ENCODE measurements around the gene IGHMBP2.
A peak's percentile ranks its signal among the peaks of the same experiment; 100 is the strongest.

The IGHMBP2 gene

DNA sequence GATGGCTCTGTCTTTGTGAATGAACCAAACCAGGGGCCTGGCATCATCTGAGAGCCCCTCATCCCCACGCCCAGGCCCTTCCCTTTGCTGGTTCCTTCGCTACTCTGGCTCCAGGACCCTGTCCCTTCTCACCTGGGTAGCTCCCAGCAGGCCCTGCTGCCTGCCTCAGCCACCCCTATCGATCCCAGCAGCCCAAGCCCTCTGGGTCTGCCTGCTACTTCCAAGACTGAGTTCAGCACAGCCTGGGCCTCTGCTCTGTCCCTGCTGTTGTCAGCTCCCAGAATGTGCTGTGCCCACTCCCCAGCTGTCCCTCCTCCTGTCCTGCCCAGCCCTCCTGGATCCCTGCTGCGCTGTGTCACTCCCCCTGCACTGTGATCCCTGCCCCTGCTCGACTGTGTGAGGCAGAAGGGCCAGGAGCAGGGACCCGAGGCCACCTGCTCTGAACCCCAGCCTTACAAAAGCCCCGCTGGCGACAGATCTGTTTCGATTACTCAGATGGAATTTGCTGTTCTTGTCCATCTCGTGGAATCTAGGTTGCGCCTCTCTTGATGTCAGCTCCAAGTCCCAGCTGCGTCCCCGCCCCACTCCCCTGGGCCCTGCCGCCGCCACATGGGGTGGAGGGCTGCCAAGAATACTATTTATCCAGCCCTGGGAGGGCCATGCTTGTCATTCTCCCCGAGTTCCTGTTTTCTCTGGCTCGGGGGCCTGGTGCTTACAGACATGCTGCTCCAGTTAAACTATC is 13.0 kb upstream of the IGHMBP2 start:
- DNase-seq (ENCODE audit: low spot score), result no peak

- DNase-seq (ENCODE audit: low spot score), result no peak
Measured at GRCh38 chr11:68891351-68891948, 12.2 kb upstream of the IGHMBP2 start.

DNA sequence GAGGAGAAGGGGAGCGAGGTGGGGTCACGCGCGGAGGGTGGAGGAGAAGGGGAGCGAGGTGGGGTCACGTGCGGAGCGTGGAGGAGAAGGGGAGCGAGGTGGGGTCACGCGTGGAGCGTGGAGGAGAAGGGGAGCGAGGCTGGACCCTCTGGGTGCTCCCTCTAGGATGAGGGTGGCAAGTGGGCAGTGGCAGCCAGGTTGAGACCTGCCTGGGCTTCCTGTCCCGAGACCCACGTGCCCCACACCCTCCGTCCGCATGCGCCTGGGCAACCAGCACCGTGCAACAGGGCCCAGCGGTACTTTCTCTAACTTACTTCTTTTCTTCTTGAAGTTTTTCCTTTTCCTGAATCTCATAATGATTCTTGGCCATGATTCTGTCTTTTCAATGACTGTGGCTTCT is 11.1 kb upstream of the IGHMBP2 start:
- DNase-seq (ENCODE audit: low spot score), result no peak

DNA sequence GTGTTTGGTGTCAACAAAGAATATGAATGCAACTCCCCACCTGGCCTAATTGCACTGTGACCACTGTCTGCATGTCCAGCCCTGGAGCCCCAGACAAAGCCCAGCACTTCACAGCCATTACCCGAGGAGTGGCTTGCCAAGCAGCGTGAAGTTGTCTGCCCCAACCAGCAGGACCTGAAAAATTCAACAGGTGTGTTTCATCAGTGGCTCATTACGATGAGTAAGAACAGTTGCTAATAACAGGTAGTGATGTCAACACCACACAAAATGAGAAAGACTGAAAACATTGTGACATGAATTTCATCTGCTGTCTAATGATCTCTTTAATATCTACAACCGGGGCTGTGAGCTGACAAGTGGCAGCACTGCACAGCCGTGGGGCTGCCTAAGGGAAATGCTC is 10.4 kb upstream of the IGHMBP2 start:
- no peak for DNase-seq (ENCODE audit: low spot score)

GRCh38 chr11:68896171-68896959 is 7.3 kb upstream of the IGHMBP2 start:
- no peak for DNase-seq (ENCODE audit: low spot score)

GRCh38 chr11:68897441-68897840 is 6.2 kb upstream of the IGHMBP2 start:
- DNase-seq (ENCODE audit: low spot score), result no peak

DNA sequence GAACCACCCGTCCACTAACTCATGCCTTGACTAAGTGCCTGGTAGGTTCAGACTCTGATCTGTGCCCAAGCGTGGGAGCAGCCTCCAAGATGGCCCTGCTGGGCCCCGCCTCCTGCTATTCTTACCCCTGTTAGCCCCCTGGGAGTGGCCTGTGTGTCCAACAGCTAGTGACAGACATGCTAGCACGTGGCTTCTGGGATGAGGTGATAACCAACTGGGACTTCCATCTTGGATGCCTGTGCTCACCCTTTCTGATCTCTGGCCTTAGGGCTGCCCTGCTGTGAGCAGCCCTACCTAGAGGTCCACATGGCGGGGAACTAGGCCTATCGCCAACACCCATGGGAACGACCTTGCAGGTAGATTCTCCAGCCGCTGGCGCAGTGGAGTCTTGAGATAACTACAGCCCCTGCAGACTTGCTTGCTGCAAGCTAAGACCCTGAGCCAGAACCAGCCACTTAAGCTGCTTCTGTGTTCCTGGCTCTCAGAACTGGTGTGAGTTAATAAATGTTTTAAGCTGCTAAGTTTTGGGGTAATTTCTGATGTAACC is 2.8 kb upstream of the IGHMBP2 start:
- DNase-seq (ENCODE audit: low spot score), result no peak

DNA sequence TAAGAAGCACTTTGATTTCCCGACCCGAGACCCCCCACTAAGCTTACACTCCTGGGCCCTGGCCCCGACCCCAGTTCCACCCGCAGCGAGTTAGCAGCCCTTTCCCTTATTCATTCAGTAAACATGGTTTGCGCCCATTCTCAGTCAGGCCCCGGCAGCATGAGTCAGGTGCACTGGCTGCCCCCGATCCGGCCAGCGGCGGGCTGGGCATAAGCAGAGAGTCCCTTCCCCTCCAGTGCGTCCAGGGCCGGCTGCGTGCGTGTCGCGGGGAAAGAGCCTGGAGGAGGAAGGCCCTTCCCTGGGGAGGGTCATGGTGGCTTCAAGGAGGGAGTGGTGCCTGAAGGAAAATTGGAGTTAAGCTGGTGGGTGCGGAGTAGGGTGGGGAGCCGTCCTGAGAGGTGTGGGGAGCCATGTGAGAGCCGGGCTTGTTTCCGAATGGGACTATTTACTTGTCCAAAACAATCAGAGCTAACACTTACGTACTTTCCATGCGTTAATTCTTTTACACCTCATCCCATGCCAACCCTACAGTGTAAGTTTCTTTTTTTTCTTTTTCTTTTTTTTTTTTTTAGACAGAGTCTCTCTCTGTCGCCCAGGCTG is 657 bp downstream of the IGHMBP2 start:
- DNase-seq (ENCODE audit: low spot score), result peak; percentile 36

DNA sequence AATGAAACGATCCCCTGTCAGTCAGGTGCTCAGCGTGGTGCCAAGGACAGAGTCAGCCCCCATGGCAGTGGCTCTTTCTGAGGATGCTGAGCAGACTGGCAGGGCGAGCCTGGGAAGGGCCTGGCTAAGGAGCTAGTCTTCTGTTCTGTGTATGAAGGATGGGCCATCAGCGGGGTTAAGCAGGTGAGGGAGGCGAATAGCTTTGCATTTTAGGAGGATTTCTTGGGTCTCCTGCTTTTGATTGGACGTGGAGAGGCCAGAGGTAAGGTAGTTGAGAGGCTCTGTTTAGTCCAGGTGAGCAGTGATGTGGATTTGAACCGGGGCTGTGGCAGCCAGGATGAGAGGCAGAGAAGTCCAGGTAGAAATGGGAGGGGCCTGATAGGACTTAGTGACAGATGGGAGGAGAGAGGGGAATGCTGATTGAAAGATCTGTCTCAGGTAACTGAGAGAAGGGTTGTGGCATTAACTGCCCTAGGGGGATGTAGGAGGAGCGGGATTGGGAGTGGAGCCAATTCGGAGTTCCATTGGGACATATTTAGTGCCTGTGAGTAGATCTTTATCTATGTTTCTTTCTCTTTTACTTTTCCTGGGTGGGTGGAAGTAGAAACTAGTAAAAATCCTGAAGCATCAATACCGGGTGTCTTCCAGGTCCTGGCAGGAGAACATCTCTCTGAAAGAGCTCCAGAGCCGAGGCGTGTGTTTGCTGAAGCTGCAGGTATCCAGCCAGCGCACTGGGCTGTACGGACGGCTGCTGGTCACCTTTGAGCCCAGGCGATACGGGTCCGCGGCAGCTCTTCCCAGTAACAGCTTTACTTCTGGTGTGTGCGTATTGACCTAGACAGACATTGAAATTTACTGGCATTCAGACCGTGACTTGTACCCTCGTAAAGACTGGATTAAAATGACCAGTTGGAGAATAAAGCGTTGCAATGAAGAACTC is 2.0 kb downstream of the IGHMBP2 start:
- DNase-seq (ENCODE audit: low spot score), result no peak

DNA sequence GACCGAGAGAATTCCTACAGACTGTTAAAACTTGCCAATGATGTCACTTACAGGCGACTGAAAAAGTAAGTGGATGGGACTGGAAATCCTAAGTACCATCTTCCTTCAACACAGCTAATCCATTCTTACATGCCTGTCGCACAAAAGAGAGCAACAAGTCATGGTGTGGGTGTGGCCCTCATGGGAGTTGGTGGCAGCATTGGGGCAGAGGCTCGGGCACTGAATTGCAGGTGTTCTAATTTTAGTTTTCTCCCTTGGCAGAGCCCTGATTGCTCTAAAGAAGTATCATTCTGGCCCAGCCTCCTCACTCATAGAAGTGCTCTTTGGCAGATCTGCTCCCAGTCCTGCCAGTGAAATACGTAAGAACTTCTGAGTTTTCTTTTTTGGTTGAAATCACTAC is 4.6 kb downstream of the IGHMBP2 start:
- DNase-seq (ENCODE audit: low spot score), result no peak

- DNase-seq (ENCODE audit: low spot score), result peak; percentile 16
Measured at GRCh38 chr11:68910965-68911364, 7.3 kb downstream of the IGHMBP2 start.

GRCh38 chr11:68911731-68912130 is 8.0 kb downstream of the IGHMBP2 start:
- no peak for DNase-seq (ENCODE audit: low spot score)

GRCh38 chr11:68912254-68912653 is 8.6 kb downstream of the IGHMBP2 start:
- DNase-seq (ENCODE audit: low spot score), result no peak

- DNase-seq (ENCODE audit: low spot score), result no peak
Measured at GRCh38 chr11:68913188-68913587, 9.5 kb downstream of the IGHMBP2 start.

DNA sequence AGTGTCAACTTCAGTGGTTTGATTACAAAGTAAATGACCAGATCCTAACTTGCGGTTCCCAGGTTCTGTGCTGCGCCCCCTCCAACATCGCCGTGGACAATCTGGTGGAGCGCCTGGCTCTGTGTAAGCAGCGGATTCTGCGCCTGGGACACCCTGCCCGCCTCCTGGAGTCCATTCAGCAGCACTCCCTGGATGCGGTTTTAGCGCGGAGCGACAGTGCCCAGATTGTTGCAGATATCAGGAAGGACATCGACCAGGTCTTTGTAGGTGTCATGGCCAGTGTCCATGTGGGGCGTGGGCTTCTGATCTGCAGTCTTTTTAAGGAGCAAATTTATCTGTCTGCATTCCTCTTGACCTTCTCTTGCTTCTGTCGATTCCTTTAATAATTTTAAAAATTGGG is 11.1 kb downstream of the IGHMBP2 start:
- DNase-seq (ENCODE audit: low spot score), result no peak

DNA sequence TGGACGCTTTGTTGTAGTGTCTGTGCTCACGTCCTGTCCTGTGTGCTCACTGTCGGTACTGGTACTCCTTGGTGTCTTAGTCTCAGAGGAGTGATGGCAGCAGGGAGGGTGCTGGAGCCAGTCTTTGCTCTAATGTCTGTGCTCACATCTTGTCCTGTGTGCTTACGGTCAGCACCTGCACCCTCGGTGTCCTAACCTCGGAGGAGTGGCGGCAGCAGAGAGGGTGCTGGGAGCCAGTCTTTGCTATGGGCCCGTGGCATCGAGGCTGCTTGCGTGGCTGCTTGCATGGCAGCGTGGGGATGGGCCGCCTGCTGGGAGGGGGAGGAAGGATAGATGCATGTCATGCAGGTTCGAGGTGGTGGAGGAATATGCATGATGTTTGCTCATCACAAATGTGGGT is 12.7 kb downstream of the IGHMBP2 start:
- DNase-seq (ENCODE audit: low spot score), result no peak

DNA sequence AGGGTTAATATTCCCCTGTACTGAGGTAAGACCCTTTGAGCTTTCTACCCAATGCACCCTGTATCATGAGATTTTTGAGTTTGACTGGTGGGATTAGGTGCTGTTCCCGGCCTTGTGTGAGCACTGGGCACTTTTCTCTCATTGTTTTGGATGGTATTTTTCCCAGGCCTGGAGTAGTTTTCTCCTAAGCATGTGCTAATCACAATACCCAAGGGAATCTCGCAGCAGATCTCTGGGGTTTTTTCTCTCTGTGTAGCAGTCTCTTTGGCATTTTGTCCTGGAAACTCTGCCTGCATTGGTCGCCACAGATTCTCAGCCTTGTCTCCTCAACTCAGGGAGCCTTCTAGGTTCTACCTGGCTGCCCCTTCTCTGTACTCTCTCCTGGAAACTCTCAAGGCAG is 19.9 kb downstream of the IGHMBP2 start:
- DNase-seq (ENCODE audit: low spot score), result no peak

- no peak for DNase-seq (ENCODE audit: low spot score)
Measured at GRCh38 chr11:68924073-68924925, 20.6 kb downstream of the IGHMBP2 start.

DNA sequence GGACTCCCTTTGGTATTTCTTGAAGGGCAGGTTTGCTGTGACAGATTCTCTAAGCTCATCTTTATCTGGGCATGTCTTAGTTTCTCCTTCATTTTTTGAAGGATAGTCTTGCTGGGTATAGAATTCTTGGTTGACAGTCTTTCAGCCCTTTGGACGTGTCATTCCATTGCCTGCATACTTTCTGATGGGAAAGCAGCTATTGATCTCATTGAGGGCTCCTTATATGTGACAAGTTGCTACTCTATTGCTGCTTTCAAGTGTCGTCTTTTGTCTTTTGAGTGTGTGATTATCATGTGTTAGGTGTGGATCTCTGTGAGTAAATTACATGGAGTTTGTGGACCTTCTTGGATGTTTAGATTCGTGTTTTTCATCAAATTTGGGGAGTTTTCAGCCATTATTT is 21.9 kb downstream of the IGHMBP2 start:
- DNase-seq (ENCODE audit: low spot score), result no peak
